Chondrocyte (in vitro differentiated cells): Measurements from ENCODE around the gene OSGIN1. TPM values are rescaled to one million over a fixed set of nuclear protein-coding genes. Genes with fewer than 3 reads are reported as not detected.

Experiments used
- DNase-seq: peaks from one replicate; pipeline ENCODE4 v3.0.0; 2021; ENCODE audit warnings: mixed read lengths, low spot score
- H3K27ac Mint-ChIP-seq: one replicate; pipeline ENCODE4 v1.8.0; 2021; ENCODE audit warnings: mild to moderate bottlenecking, moderate library complexity, mixed read lengths; ENCODE audit not compliant: unreplicated experiment
- H3K27me3 Mint-ChIP-seq: 2 replicates; pipeline ENCODE4 v1.8.0; 2021; ENCODE audit warnings: low read depth, mixed read lengths
- H3K36me3 Mint-ChIP-seq: 2 replicates; pipeline ENCODE4 v1.8.0; 2021; ENCODE audit warnings: low read depth, mixed read lengths
- H3K4me1 Mint-ChIP-seq: 2 replicates; pipeline ENCODE4 v1.8.0; 2021; ENCODE audit warnings: low read depth, mild to moderate bottlenecking, mixed read lengths
- H3K4me3 Mint-ChIP-seq: one replicate; pipeline ENCODE4 v1.8.0; 2021; ENCODE audit warnings: mild to moderate bottlenecking, moderate library complexity, mixed read lengths; ENCODE audit not compliant: unreplicated experiment
- H3K9me3 Mint-ChIP-seq: 2 replicates; pipeline ENCODE4 v1.8.0; 2021; ENCODE audit warnings: low read depth, mixed read lengths
- CTCF ChIP-seq: fragments of 200-600 bp; sonication (generic); IDR thresholded peaks from 2 replicates; pipeline ENCODE4 v1.5.0; 2021; ENCODE audit warnings: antibody characterized with exemption, mild to moderate bottlenecking, moderate library complexity
- total RNA-seq: library from RNA; stranded (reverse); gene quantifications from 3 replicates; pipeline ENCODE4 v1.2.1, GENCODE V29; 2021

OSGIN1 gene
- total RNA-seq, 1 donor from 2014 or later = 2.5 TPM

DNA sequence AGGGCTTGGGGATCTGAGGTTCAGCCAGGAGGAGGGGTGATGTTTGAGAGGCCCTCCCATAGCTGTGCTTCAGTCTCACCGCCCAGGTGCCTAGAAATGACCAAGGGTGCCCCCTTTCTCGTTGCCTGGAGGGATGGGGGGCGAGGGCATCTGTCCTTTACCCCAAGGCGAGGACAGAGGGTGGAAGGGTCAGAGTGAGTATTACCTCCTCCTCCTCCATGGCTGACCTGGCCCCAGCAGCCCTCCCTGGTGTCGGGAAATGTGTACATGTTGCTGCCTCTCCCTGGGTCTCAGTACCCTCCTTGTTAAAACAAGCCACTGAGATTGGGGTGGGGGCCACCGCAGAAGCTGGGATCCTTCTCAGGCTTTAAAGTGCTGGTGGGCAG, 17.4 kb downstream of the OSGIN1 start:
- Mint-ChIP-seq H3K4me1 (peaks cover 3% of the 10 kb centered on the region), H3K4me3 (no peak overlapping the region), H3K9me3 (no peaks in the 10 kb centered on the region)

GRCh38 chr16:83971165-83972130, 18.4 kb downstream of the OSGIN1 start:
- peaks cover 3% of the 10 kb centered on the region for H3K4me1 Mint-ChIP-seq
- H3K9me3 Mint-ChIP-seq = no peaks in the 10 kb centered on the region
- no peak overlapping the region for H3K4me3 Mint-ChIP-seq
- peaks cover 4% of the 10 kb centered on the region for H3K27me3 Mint-ChIP-seq
- no peak for TF ChIP-seq CTCF
- H3K36me3 Mint-ChIP-seq = no peaks in the 10 kb centered on the region
- H3K27ac Mint-ChIP-seq = no peak overlapping the region
- DNase-seq = peak; percentile 86

More for the DNA sequence above, 17.4 kb downstream of the OSGIN1 start:
- Mint-ChIP-seq H3K36me3 (no peaks in the 10 kb centered on the region), H3K27me3 (peaks cover 2% of the 10 kb centered on the region), H3K27ac (no peak overlapping the region)
- DNase-seq = peak; percentile 59
- TF ChIP-seq CTCF = no peak

GRCh38 chr16:83972256-83973008, 19.4 kb downstream of the OSGIN1 start:
- peaks cover 8% of the 10 kb centered on the region for H3K27me3 Mint-ChIP-seq
- no peak overlapping the region for H3K27ac Mint-ChIP-seq
- TF ChIP-seq CTCF = no peak
- H3K4me1 Mint-ChIP-seq = peaks cover 3% of the 10 kb centered on the region
- H3K4me3 Mint-ChIP-seq = no peak overlapping the region
- H3K9me3 Mint-ChIP-seq = no peaks in the 10 kb centered on the region
- H3K36me3 Mint-ChIP-seq = no peaks in the 10 kb centered on the region
- peak; percentile 32 for DNase-seq

GRCh38 chr16:83973077-83973476, 20.0 kb downstream of the OSGIN1 start:
- H3K4me1 Mint-ChIP-seq = no peaks in the 10 kb centered on the region

More at GRCh38 chr16:83973077-83973476, 20.0 kb downstream of the OSGIN1 start:
- peaks cover 8% of the 10 kb centered on the region for H3K27me3 Mint-ChIP-seq
- TF ChIP-seq CTCF = no peak
- H3K9me3 Mint-ChIP-seq = peaks cover 6% of the 10 kb centered on the region
- no peak overlapping the region for H3K27ac Mint-ChIP-seq
- H3K4me3 Mint-ChIP-seq = no peak overlapping the region
- DNase-seq = peak; percentile 85
- no peaks in the 10 kb centered on the region for H3K36me3 Mint-ChIP-seq
